Pulmonary artery endothelial cell (primary cell): ENCODE data around the gene TRIO. TPM values are rescaled to one million over a fixed set of nuclear protein-coding genes. Genes with fewer than 3 reads are reported as not detected.

ENCODE experiments used
- DNase-seq: peaks from one replicate; pipeline ENCODE4 v3.0.0-alpha.2; 2011; ENCODE audit warnings: low read depth, low spot score
- total RNA-seq: library from RNA; depleted of rRNA; stranded (reverse); fragments of >200 nt; gene quantifications from 2 replicates; pipeline ENCODE4 v1.2.3, GENCODE V29; 2014

The TRIO gene
- total RNA-seq, 1 donor from 2014 or later = 144 TPM

- DNase-seq = no peak
Measured at GRCh38 chr5:14503681-14504331, 360.7 kb downstream of the TRIO start.

- no peak for DNase-seq
Measured at GRCh38 chr5:14504332-14504727, 361.2 kb downstream of the TRIO start.

- no peak for DNase-seq
Measured at GRCh38 chr5:14504816-14505215, 361.7 kb downstream of the TRIO start.

GRCh38 chr5:14505310-14506139 lies 362.4 kb downstream of the TRIO start:
- DNase-seq = no peak

- no peak for DNase-seq
Measured at GRCh38 chr5:14506140-14506538, 363.0 kb downstream of the TRIO start.

GRCh38 chr5:14506661-14507060 lies 363.5 kb downstream of the TRIO start:
- no peak for DNase-seq

- DNase-seq = no peak
Measured at GRCh38 chr5:14507156-14507941, 364.2 kb downstream of the TRIO start.

GRCh38 chr5:14508046-14508445 lies 364.9 kb downstream of the TRIO start:
- no peak for DNase-seq

GRCh38 chr5:14509556-14509955 lies 366.4 kb downstream of the TRIO start:
- no peak for DNase-seq

- no peak for DNase-seq
Measured at GRCh38 chr5:14510156-14510734, 367.1 kb downstream of the TRIO start.

- DNase-seq = no peak
Measured at GRCh38 chr5:14510880-14511279, 367.7 kb downstream of the TRIO start.

GRCh38 chr5:14512574-14512973 lies 369.4 kb downstream of the TRIO start:
- no peak for DNase-seq

- DNase-seq = no peak
Measured at GRCh38 chr5:14513266-14513665, 370.1 kb downstream of the TRIO start.

- DNase-seq = no peak
Measured at GRCh38 chr5:14516901-14517300, 373.8 kb downstream of the TRIO start.

- DNase-seq = no peak
Measured at GRCh38 chr5:14518638-14519037, 375.5 kb downstream of the TRIO start.

- DNase-seq = no peak
Measured at GRCh38 chr5:14521748-14522147, 378.6 kb downstream of the TRIO start.

GRCh38 chr5:14522721-14523120 lies 379.6 kb downstream of the TRIO start:
- no peak for DNase-seq

- DNase-seq = no peak
Measured at GRCh38 chr5:14523243-14524034, 380.3 kb downstream of the TRIO start.

- no peak for DNase-seq
Measured at GRCh38 chr5:14525397-14525796, 382.3 kb downstream of the TRIO start.

- DNase-seq = no peak
Measured at GRCh38 chr5:14526493-14526892, 383.4 kb downstream of the TRIO start.

GRCh38 chr5:14528115-14528514 lies 385.0 kb downstream of the TRIO start:
- DNase-seq = no peak
